ENCODE data around the gene KCNQ1.

GRCh38 chr11:2701230-2701629 lies 256.4 kb downstream of the KCNQ1 start:
- no peak for TF ChIP-seq CTCF (IDR thresholded peaks at IDR 0.05)
- no peak for TF ChIP-seq POLR2A (IDR thresholded peaks at IDR 0.05)
